Muscle of leg (tissue), 11 donors: Measurements from ENCODE around the gene NBEA. TPM values are rescaled to one million over a fixed set of nuclear protein-coding genes. Genes with fewer than 3 reads are reported as not detected.
A peak's percentile ranks its signal among the peaks of the same experiment; 100 is the strongest.

Source experiments
- DNase-seq: peaks from one replicate; pipeline ENCODE4 v3.0.0; 2013
- H3K27ac ChIP-seq: one replicate; pipeline ENCODE4 v1.5.1; 2013; ENCODE audit warnings: mild to moderate bottlenecking, low read length, control low read depth
- H3K27me3 ChIP-seq: one replicate; pipeline ENCODE4 v1.6.1; 2013; ENCODE audit warnings: low read length; ENCODE audit not compliant: control insufficient read depth, insufficient read depth
- H3K36me3 ChIP-seq: one replicate; pipeline ENCODE4 v1.6.1; 2013; ENCODE audit warnings: low read length; ENCODE audit not compliant: control insufficient read depth, insufficient read depth
- H3K4me1 ChIP-seq: one replicate; pipeline ENCODE4 v1.6.1; 2013; ENCODE audit warnings: low read length; ENCODE audit not compliant: control insufficient read depth, insufficient read depth
- H3K4me3 ChIP-seq: one replicate; pipeline ENCODE4 v1.5.1; 2013; ENCODE audit warnings: low read length, control low read depth
- H3K9me3 ChIP-seq: replicated peaks from 2 replicates; pipeline ENCODE4 v1.6.1; 2013; ENCODE audit warnings: low read depth, low read length; ENCODE audit not compliant: control insufficient read depth
- WGBS: methylation state at CpG from one replicate; pipeline ENCODE4 v1.1.5; 2013; ENCODE audit warnings: missing lambda C conversion rate; ENCODE audit not compliant: insufficient coverage; 5-methylcytosine and 5-hydroxymethylcytosine counted together
- polyA plus RNA-seq, 8 donors: library from polyadenylated mRNA; unstranded; fragments of 120-200 nt; gene quantifications; one replicate each; pipeline versions ENCODE4 v1.2.1 to v1.2.3, GENCODE V29; 2013; ENCODE audit warnings: inconsistent platforms in 1 of 8, low replicate concordance in 1 of 8; ENCODE audit not compliant: insufficient read length in 8 of 8, insufficient read depth in 1 of 8
- total RNA-seq: library from RNA; stranded (reverse); fragments of 120-200 nt; gene quantifications from one replicate; pipeline ENCODE4 v1.2.4, GENCODE V29; 2013

The NBEA gene
- total and polyA plus RNA-seq, 9 donors, result 10.1 to 19.8 (median 16.0) TPM

DNA sequence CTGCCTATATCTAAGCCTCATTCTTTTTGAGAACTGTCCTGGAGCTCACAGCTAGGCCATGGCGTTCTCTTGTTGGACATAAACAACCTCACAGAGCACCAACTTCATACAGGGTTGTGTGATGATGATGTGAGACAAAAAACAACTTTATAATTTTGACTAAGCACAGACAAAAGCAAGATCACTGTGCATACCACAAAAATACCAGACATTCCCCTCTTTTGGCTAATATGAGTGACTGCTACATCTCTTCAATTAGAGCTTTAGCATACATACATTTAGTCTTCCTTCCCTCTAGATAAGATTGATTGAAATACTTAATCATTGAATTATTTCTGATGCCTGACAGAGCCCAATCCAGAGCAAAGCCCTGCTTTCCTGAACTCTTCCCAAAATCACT is 526.1 kb downstream of the NBEA start:
- Histone ChIP-seq H3K9me3 (no peaks in the 10 kb centered on the region), H3K36me3 (no peaks in the 10 kb centered on the region), H3K4me3 (no peak overlapping the region), H3K27ac (no peak overlapping the region), H3K4me1 (peaks cover 2% of the 10 kb centered on the region), H3K27me3 (peaks cover 9% of the 10 kb centered on the region)
- no peak for DNase-seq
- no CpG with 5 or more reads among the region's 1 CpG for WGBS

DNA sequence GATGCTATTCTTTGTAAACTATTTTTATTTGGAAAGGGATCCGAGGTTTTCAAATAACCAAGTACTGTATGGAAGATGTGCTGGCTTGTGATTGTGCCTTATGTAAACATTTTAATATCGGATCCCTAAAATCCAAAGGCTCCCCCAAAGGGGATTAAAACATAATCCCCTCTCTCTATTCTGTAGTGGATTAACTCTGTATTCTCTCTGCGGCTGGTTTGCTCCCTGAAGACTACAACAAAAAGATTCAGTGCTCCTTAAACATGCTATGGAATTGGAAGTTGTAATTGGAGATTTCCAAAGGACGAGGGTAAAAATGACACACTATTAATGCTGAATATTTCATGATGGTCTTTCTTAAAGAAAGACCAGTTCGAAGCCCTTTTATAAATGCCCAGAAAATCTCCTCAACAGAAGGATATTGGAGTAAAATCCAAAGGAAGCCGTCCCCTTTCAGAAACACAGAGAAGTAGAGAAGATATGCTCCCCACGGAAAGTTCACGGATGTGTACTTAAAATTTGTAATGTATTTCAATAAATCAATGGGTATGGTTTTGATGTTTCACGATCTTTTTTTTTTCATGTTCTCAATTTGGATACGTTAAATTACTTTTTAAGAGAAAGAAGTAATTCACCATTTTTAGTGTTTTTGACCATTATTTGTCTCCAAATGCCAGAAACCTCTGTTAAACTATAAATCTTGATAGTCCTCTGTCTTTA is 527.9 kb downstream of the NBEA start:
- Histone ChIP-seq H3K36me3 (no peaks in the 10 kb centered on the region), H3K4me1 (peaks cover 2% of the 10 kb centered on the region), H3K27me3 (peaks cover 11% of the 10 kb centered on the region), H3K9me3 (no peaks in the 10 kb centered on the region), H3K4me3 (peak overlapping the region; percentile 91), H3K27ac (peak overlapping the region; percentile 96)
- no CpG with 5 or more reads among the region's 10 CpGs for WGBS
- peak; percentile 49 for DNase-seq

DNA sequence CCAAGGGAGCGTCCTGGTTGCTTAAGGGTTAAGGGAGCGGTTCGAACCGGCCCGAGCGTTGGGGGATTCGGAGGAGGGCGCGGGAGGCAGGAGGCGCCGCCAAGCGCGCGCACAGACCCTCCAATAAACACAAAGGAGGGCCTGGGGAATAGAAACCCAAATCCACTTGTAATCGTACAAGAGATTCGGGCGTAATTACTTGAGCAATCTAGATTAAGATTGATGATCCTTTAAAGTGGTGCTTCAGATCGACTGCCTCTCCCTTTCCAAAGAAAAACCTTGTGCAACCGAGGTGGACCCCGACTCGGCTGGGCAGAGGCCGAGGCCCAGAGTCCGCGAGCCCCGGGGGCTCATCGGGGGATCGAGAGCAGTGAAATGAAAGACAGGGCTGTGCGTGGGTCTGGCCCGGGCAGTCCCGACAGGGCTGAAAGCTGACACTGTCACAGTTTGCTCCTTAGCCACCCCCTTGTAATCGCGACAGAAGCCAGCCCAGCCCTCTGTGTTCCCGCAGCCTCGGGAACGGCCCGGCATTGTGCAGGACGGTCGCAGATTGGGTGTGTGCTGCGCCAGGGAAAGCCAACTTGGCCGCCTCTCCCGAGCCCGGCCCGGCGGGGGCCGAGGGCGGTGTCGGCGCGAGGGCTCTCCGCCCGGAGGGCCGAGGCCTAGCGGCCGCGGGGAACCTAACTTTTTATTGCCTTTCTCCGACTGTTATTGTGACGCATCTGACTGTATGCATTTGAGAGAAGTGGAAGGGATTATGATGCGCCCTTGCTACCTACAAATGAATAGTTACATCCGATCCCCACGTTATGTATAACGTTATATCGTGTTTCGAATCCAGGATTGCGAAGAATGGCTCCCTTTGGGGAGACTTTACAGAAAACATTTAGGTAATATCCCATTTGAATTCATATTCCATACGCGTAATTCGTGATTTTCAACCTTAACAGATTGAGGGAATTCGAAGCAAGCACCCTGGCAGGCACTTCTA is 528.9 kb downstream of the NBEA start:
- peak; percentile 93 for DNase-seq
- H3K4me3 ChIP-seq, result peak overlapping the region; percentile 91
- H3K9me3 ChIP-seq, result no peaks in the 10 kb centered on the region
- H3K27ac ChIP-seq, result peak overlapping the region; percentile 96
- H3K36me3 ChIP-seq, result no peaks in the 10 kb centered on the region
- WGBS, result 1% methylated on average over 40 of the region's 68 CpGs
- H3K4me1 ChIP-seq, result peaks cover 2% of the 10 kb centered on the region
- H3K27me3 ChIP-seq, result peaks cover 21% of the 10 kb centered on the region

DNA sequence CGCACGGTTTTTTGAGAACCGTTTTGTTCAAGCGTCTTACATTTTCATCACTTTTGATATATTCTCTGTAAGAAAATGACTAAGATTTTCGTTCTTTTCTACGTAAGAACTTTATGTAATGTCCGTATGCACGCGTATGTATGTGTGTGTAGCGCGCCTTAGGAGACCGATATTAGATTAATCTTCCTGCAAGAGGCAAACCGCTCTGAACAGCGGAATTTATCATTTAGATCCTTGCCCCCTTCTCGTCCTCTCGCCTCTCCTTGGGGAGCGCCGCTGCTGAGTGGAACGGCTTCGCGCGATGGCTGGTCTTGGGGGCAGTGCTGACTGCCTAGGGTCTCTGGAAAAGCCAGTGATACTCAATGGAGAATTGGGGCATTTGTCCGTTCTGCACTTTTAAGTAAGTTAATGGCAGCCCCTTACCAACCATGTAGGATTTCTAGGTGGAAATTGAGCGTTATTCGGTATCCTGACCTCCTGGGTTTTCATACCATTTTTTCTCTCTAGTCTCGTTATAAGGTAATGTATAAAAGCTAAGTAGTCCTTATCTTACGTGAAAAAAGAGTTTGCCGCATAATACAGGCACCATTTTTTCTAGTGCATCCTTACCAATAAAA is 529.7 kb downstream of the NBEA start:
- 6% methylated on average over 6 of the region's 28 CpGs for WGBS
- H3K27ac ChIP-seq, result peak overlapping the region; percentile 96
- H3K27me3 ChIP-seq, result peaks cover 29% of the 10 kb centered on the region
- H3K36me3 ChIP-seq, result no peaks in the 10 kb centered on the region
- no peaks in the 10 kb centered on the region for H3K9me3 ChIP-seq
- peaks cover 2% of the 10 kb centered on the region for H3K4me1 ChIP-seq
- H3K4me3 ChIP-seq, result peak overlapping the region; percentile 91
- DNase-seq, result peak; percentile 64

DNA sequence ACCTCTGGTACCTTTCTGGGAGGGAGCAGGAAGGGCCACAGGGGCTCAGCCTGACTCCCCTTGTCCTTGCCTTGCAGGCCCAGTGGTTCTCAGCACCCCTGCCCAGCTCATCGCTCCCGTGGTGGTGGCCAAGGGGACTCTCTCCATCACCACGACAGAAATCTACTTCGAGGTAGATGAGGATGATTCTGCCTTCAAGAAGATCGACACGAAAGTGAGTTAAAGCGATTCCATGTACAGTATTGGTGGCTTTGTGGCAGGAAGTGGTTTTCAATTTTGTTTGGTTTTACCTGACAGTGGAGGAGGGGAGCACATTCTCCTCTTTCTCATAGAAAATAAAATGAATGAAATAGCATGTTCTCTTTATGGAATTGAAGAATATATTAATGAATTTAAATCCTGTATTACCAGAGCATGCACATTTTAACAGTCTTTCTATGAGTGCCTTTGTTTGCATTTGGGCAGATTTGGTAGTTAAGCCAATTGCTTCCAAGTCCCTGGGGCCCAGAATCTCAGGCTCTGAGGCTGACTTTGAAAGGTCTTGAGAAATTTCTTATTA is 530.3 kb downstream of the NBEA start:
- peak; percentile 72 for DNase-seq
- Histone ChIP-seq H3K4me1 (peaks cover 2% of the 10 kb centered on the region), H3K27me3 (peaks cover 29% of the 10 kb centered on the region), H3K4me3 (peak overlapping the region; percentile 91), H3K9me3 (no peaks in the 10 kb centered on the region), H3K27ac (peak overlapping the region; percentile 96), H3K36me3 (no peaks in the 10 kb centered on the region)
- WGBS, result no CpG with 5 or more reads among the region's 7 CpGs

DNA sequence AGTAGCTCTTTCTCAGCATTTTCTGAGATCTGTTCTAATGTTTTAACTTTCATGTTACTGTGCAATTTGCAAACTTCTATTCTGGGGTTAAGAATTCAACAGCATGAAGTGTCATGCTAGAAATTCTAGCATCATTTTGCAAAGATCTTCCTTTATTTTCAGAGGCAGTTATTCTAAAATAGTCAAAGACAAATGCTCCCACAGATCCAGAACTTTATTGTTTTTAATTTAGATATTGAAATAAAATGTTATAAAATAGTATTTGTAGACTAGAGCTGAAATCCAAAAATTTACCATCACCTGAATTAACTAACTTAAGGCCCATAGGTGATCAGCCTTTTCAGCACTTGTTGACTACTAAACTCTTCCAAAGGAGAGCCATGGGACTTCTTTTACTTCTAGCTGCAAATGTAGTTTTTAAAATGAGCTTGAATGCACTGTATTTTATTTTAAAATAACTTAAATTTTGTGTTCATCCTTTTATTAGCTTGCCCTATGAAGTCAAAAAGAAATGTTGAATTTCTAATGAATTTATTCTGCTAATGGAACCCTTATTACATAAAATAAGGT is 531.2 kb downstream of the NBEA start:
- Histone ChIP-seq H3K4me1 (no peaks in the 10 kb centered on the region), H3K27me3 (peaks cover 31% of the 10 kb centered on the region), H3K27ac (peak overlapping the region; percentile 96), H3K36me3 (no peaks in the 10 kb centered on the region), H3K4me3 (peak overlapping the region; percentile 91), H3K9me3 (no peaks in the 10 kb centered on the region)
- DNase-seq, result peak; percentile 40

DNA sequence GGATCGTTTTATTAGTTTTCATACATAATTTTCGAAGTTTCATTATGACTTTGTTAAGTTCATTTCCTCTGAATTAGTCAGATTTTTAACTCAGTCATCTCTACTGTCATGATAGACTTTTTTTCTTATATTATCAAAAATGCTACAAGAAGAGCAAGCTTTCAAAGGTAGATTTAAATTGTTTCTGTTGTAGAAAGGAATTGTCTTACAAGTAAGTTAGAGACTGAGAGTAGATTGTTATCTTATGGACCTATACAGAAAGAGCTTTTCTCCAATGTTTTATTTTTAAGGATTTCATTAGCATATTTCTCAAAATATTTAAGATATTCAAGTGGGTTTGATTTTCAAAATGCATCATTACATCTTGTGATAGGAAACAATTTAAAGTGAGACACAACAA is 531.7 kb downstream of the NBEA start:
- Histone ChIP-seq H3K4me1 (peaks cover 2% of the 10 kb centered on the region), H3K4me3 (peak overlapping the region; percentile 91), H3K9me3 (no peaks in the 10 kb centered on the region), H3K27me3 (peaks cover 36% of the 10 kb centered on the region), H3K27ac (peak overlapping the region; percentile 96), H3K36me3 (no peaks in the 10 kb centered on the region)
- DNase-seq, result no peak
- WGBS, result no CpG with 5 or more reads among the region's 2 CpGs

DNA sequence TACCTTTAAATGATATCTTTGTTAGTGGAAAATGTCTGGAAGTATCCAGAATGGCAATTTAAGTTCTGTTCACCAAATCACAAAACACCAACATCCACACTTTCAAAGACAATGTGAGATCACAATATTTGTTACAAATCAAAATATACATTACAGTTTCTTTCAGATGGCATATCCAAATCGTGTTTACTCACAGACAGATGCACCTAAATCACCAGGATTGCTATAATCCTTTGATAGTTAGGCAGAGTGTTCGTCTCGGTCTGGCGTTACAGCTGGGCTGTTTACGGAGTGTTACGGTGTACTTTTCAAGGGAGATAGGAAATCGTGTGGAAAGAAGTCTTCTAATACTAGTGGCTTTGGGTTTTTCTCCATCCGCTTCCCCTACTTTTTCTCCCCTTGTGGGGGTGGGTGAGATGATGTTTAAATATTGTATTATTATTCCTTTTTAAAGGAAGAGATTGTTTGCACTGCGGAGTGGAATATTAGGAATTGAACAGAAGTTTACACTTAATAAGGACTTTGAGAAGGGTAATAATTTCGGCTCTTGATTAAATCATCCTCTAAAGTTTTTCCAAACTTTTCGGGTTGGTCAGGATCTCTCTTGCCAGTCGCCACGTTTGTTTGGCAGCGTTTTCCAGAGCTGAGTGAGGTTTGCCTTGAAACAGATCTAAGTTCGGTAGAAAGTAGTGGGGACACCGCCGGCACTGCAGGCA is 532.6 kb downstream of the NBEA start:
- DNase-seq, result peak; percentile 66
- Histone ChIP-seq H3K36me3 (no peaks in the 10 kb centered on the region), H3K9me3 (no peaks in the 10 kb centered on the region), H3K4me1 (peaks cover 2% of the 10 kb centered on the region), H3K27ac (peak overlapping the region; percentile 96), H3K4me3 (peak overlapping the region; percentile 91), H3K27me3 (peaks cover 38% of the 10 kb centered on the region)
- WGBS, result 1% methylated on average over 8 of the region's 17 CpGs

DNA sequence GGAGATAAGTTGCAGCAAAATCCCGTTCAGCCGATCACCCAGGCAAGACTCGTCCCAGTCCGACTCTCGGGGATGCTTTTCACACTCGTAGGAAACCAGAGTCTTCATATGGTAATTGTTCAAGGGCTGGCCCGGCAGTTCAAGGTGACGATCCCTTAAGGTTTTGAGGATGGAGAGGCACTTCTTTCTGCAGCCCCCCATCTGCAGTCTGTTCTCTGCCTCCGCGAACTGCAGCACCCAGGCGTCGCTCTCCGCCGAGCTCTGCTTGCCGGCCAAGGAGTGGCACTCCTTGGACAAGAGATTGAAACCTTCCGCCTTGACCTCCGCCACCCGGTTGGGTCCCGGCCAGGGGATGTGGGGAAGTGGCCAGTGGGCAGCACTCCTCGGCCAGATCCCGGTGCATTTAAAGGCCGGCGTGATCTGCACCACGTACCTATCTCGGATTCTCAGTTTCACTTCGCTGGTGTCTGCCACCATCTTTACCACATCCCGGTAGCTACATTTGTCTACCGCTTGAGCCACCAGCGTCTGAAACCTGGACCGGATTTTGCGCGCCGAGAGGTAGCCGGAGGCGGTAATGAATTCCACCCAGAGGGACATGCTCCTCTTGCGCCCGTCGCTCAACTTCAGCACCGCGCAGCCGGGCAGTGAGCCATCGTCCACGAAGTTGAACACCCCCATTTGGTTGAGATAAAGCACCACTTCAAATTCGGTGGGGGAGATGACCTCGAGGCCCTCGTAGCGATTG is 533.3 kb downstream of the NBEA start:
- Histone ChIP-seq H3K4me1 (peaks cover 2% of the 10 kb centered on the region), H3K27me3 (peaks cover 38% of the 10 kb centered on the region), H3K27ac (peak overlapping the region; percentile 96), H3K9me3 (no peaks in the 10 kb centered on the region), H3K4me3 (peak overlapping the region; percentile 91), H3K36me3 (no peaks in the 10 kb centered on the region)
- WGBS, result 2% methylated on average over 40 of the region's 47 CpGs
- peak; percentile 75 for DNase-seq
